ENCODE results near the gene IL12RB2.
A peak's percentile ranks its signal among the peaks of the same experiment; 100 is the strongest.

Gene IL12RB2

DNA sequence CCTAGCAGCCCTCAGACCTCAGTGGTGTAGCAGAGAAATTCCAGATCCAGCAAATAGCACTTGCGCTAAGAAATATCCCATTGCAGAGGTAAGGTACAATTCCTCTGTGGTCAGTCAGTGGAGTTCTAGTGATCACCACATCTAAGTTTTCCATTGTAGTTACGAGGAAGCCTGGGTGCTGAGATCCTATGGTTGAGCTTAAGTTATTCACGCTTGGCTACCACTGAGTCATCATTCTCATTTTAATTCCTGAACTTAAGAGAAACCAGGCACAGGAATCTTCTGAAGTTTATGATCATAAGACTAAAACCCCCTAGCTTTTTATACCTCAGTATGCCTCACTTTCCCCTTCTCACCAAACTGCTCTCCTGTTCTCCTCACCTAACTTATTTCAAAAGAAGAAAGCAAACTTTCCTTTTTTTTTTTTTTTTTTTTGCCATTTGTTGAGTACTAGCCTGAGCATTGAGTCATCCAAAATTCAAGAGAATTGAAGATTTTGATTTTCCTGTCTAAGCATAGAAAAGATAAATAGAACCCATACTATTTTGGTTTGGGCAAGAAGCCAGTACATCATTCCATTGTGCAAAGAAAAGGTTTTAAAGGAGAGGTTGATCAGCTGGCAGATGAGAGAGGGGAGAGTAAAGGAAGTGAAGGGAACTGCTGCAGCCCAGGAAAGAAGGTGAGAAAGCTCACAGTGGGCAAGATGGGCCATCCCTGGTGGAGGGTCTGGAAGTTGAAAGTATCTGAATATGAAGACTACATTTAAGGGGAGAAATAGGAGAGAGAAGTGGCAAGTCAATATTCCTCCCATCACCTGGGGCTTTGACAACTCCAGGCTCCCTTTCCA lies 82.6 kb downstream of the IL12RB2 start:
- ATAC-seq = peak; percentile 80
- TF ChIP-seq GLIS3 (CRISPR knock-in tag; IDR thresholded peaks at IDR 0.05) = no peak
- no peak for TF ChIP-seq SNAI2 (CRISPR knock-in tag; IDR thresholded peaks at IDR 0.05)
- TF ChIP-seq, protein P1, sequence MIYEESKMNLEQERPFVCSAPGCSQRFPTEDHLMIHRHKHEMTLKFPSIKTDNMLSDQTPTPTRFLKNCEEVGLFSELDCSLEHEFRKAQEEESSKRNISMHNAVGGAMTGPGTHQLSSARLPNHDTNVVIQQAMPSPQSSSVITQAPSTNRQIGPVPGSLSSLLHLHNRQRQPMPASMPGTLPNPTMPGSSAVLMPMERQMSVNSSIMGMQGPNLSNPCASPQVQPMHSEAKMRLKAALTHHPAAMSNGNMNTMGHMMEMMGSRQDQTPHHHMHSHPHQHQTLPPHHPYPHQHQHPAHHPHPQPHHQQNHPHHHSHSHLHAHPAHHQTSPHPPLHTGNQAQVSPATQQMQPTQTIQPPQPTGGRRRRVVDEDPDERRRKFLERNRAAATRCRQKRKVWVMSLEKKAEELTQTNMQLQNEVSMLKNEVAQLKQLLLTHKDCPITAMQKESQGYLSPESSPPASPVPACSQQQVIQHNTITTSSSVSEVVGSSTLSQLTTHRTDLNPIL (CRISPR knock-in tag; IDR thresholded peaks at IDR 0.05; ENCODE audit: low read depth) = no peak
- no peak for TF ChIP-seq ZNF8 (CRISPR knock-in tag; IDR thresholded peaks at IDR 0.05)
- no peak for TF ChIP-seq TOX (CRISPR knock-in tag; IDR thresholded peaks at IDR 0.05; ENCODE audit: borderline replicate concordance)
- TF ChIP-seq ZNF565 (CRISPR knock-in tag; conservative IDR thresholded peaks at IDR 0.05; ENCODE audit: low read depth) = no peak
- TF ChIP-seq CSDC2 (CRISPR knock-in tag; IDR thresholded peaks at IDR 0.05) = no peak
- no peak for TF ChIP-seq ZC3H10 (CRISPR knock-in tag; IDR thresholded peaks at IDR 0.05)
- TF ChIP-seq RARB (CRISPR knock-in tag; IDR thresholded peaks at IDR 0.05) = no peak

DNA sequence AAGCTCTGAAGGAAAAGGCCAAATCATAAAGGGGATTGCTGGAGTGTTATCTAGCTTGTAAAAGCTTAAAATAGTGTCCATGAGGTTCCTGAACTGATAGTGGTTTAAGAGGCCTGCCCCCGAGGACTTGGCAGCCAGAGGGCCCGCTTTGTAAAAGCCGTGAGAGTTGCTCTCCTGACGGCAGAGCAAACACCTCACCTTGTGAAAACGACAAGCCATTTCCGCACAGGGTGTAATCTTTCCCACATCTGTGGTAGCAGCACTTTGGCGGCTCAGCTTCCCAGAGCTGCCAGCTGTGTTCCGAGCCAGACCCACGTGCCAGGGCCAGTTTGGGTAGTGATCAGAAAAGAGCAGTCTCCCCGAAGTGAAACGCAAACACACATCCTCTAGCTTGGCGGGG lies 85.6 kb downstream of the IL12RB2 start:
- TF ChIP-seq ZNF8 (CRISPR knock-in tag; IDR thresholded peaks at IDR 0.05) (no peak), GLIS3 (CRISPR knock-in tag; IDR thresholded peaks at IDR 0.05) (no peak)
- ATAC-seq = no peak

DNA sequence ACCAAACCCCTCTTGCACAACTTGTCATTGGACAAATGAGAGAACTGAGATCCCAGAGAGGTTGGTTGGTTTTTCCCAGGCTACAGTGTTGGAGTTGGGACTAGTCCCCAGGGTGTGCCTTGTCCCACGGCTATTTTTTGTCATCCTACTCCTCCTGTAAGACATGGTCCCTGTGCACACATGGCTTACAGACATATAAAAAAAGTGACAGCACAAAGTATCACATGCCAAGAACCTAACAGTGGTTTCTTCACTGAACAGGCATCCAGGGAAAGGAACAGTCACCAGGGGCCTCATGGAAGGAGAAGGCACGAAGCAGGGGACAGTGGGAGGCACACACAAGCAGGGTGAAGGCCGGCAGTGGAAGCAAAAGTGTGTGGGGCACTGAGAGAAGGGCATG lies 86.1 kb downstream of the IL12RB2 start:
- TF ChIP-seq, protein P1 (CRISPR knock-in tag; IDR thresholded peaks at IDR 0.05; ENCODE audit: low read depth) = no peak
- no peak for ATAC-seq

DNA sequence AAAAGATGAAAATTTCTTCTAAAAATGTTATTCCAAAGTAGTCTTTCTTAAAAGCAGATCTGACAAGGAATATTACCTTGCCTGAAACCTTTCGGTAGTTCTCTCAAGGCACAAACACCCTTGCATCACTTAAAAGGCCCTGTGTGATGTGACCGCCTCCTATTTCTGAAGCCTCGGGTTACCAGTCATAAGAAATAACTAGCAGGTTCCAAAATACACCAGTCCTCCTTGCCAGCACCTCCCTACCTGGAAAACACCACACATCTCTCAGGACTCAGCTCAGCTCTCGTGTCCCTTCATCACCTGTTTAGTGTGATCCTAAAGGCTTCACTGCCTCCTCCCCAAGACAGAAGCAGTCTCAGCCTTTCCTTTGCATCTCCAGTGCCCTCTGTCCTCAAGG lies 86.9 kb downstream of the IL12RB2 start:
- TF ChIP-seq OSR1 (CRISPR knock-in tag; IDR thresholded peaks at IDR 0.05) (no peak), BACH2 (CRISPR knock-in tag; IDR thresholded peaks at IDR 0.05; ENCODE audit: borderline replicate concordance) (no peak), CSDC2 (CRISPR knock-in tag; IDR thresholded peaks at IDR 0.05) (no peak), ISL1 (CRISPR knock-in tag; IDR thresholded peaks at IDR 0.05) (no peak), ZFP30 (CRISPR knock-in tag; IDR thresholded peaks at IDR 0.05) (no peak), ZNF8 (CRISPR knock-in tag; IDR thresholded peaks at IDR 0.05) (no peak), GLIS3 (CRISPR knock-in tag; IDR thresholded peaks at IDR 0.05) (no peak), SNAI2 (CRISPR knock-in tag; IDR thresholded peaks at IDR 0.05) (no peak), TOX (CRISPR knock-in tag; IDR thresholded peaks at IDR 0.05; ENCODE audit: borderline replicate concordance) (no peak), ZC3H10 (CRISPR knock-in tag; IDR thresholded peaks at IDR 0.05) (no peak), TCF4 (CRISPR knock-in tag; IDR thresholded peaks at IDR 0.05; ENCODE audit: borderline replicate concordance) (no peak), ARNTL (CRISPR knock-in tag; IDR thresholded peaks at IDR 0.05; ENCODE audit: borderline replicate concordance, low read depth) (no peak)
- TF ChIP-seq, protein P2, sequence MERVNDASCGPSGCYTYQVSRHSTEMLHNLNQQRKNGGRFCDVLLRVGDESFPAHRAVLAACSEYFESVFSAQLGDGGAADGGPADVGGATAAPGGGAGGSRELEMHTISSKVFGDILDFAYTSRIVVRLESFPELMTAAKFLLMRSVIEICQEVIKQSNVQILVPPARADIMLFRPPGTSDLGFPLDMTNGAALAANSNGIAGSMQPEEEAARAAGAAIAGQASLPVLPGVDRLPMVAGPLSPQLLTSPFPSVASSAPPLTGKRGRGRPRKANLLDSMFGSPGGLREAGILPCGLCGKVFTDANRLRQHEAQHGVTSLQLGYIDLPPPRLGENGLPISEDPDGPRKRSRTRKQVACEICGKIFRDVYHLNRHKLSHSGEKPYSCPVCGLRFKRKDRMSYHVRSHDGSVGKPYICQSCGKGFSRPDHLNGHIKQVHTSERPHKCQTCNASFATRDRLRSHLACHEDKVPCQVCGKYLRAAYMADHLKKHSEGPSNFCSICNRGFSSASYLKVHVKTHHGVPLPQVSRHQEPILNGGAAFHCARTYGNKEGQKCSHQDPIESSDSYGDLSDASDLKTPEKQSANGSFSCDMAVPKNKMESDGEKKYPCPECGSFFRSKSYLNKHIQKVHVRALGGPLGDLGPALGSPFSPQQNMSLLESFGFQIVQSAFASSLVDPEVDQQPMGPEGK (CRISPR knock-in tag; IDR thresholded peaks at IDR 0.05; ENCODE audit: borderline replicate concordance) = no peak
- TF ChIP-seq, protein P1 (CRISPR knock-in tag; IDR thresholded peaks at IDR 0.05; ENCODE audit: low read depth) = no peak

DNA sequence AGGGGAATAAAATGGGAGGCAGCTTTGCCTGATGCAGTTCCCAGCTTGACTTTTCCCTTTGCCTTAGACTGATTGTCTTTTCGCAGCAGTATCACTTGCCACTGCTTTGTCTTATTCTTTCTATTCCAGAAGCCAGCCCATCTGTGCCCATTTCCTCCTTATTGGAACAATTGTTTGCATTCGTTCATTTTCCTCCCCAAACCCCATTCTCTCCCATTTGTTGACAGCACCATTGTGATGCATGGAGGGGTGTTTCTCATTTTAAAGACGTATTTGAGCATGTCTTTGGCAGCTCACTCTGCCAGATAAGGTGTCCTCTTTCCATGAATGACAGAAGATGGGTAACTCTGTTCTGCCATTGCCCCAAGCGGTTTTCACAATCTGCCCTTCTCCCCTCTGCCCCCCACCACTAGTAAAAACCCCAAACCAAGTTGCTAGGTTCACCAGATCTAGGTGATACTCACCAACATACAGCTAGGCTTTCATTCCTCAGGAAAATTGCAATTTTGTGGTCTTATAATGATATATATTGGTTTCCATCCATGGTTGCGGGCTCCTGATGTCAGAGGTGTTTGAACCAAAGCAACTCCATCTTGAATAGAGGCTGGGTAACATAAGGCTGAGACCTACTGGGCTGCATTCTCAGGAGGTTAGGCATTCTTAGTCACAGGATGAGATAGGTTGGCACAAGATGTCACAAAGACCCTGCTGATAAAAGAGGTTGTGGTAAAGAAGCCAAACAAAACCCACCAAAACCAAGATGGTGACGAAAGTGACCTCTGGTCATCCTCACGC lies 91.7 kb downstream of the IL12RB2 start:
- no peak for ATAC-seq
- TF ChIP-seq, protein P3, sequence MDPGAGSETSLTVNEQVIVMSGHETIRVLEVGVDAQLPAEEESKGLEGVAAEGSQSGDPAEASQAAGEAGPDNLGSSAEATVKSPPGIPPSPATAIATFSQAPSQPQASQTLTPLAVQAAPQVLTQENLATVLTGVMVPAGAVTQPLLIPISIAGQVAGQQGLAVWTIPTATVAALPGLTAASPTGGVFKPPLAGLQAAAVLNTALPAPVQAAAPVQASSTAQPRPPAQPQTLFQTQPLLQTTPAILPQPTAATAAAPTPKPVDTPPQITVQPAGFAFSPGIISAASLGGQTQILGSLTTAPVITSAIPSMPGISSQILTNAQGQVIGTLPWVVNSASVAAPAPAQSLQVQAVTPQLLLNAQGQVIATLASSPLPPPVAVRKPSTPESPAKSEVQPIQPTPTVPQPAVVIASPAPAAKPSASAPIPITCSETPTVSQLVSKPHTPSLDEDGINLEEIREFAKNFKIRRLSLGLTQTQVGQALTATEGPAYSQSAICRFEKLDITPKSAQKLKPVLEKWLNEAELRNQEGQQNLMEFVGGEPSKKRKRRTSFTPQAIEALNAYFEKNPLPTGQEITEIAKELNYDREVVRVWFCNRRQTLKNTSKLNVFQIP (CRISPR knock-in tag; IDR thresholded peaks at IDR 0.05; ENCODE audit: borderline replicate concordance, low read depth) = no peak
- TF ChIP-seq ZNF8 (CRISPR knock-in tag; IDR thresholded peaks at IDR 0.05) (no peak), ZNF565 (CRISPR knock-in tag; conservative IDR thresholded peaks at IDR 0.05; ENCODE audit: low read depth) (no peak), SNAI2 (CRISPR knock-in tag; IDR thresholded peaks at IDR 0.05) (no peak), RARB (CRISPR knock-in tag; IDR thresholded peaks at IDR 0.05) (no peak), ZFP3 (CRISPR knock-in tag; IDR thresholded peaks at IDR 0.05) (no peak), TCF4 (CRISPR knock-in tag; IDR thresholded peaks at IDR 0.05; ENCODE audit: borderline replicate concordance) (no peak), ARNTL (CRISPR knock-in tag; IDR thresholded peaks at IDR 0.05; ENCODE audit: borderline replicate concordance, low read depth) (no peak), GLIS3 (CRISPR knock-in tag; IDR thresholded peaks at IDR 0.05) (no peak)
- TF ChIP-seq, protein P4, sequence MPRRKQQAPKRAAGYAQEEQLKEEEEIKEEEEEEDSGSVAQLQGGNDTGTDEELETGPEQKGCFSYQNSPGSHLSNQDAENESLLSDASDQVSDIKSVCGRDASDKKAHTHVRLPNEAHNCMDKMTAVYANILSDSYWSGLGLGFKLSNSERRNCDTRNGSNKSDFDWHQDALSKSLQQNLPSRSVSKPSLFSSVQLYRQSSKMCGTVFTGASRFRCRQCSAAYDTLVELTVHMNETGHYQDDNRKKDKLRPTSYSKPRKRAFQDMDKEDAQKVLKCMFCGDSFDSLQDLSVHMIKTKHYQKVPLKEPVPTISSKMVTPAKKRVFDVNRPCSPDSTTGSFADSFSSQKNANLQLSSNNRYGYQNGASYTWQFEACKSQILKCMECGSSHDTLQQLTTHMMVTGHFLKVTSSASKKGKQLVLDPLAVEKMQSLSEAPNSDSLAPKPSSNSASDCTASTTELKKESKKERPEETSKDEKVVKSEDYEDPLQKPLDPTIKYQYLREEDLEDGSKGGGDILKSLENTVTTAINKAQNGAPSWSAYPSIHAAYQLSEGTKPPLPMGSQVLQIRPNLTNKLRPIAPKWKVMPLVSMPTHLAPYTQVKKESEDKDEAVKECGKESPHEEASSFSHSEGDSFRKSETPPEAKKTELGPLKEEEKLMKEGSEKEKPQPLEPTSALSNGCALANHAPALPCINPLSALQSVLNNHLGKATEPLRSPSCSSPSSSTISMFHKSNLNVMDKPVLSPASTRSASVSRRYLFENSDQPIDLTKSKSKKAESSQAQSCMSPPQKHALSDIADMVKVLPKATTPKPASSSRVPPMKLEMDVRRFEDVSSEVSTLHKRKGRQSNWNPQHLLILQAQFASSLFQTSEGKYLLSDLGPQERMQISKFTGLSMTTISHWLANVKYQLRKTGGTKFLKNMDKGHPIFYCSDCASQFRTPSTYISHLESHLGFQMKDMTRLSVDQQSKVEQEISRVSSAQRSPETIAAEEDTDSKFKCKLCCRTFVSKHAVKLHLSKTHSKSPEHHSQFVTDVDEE (CRISPR knock-in tag; IDR thresholded peaks at IDR 0.05) = no peak

More for the DNA sequence above, 86.9 kb downstream of the IL12RB2 start:
- ATAC-seq = no peak

Measured in SK-N-SH treated with all-trans-retinoic acid at 6 μM for 48 hours (cell line).